HEK293 (cell line): ENCODE results near the gene PIGQ.

Experiments
- BCL11A ChIP-seq: fragments of 450-650 bp; formaldehyde crosslinking; IDR thresholded peaks from 2 replicates; pipeline ENCODE4 v1.5.1; 2016; ENCODE audit warnings: low read depth, missing biosample characterization, missing genetic modification characterization
- HOXD13 ChIP-seq: sonication (generic); formaldehyde crosslinking; IDR thresholded peaks from 2 replicates; pipeline ENCODE4 v1.8.0; 2022; ENCODE audit warnings: missing genetic modification reagents, borderline replicate concordance
- KLF1 ChIP-seq: fragments of 450-650 bp; formaldehyde crosslinking; IDR thresholded peaks from 2 replicates; pipeline ENCODE4 v1.5.1; 2016; ENCODE audit warnings: missing biosample characterization, missing genetic modification characterization
- KLF7 ChIP-seq: fragments of 450-650 bp; formaldehyde crosslinking; IDR thresholded peaks from 2 replicates; pipeline ENCODE4 v1.5.1; 2016; ENCODE audit warnings: missing biosample characterization, missing genetic modification characterization, borderline replicate concordance
- SALL2 ChIP-seq: fragments of 450-650 bp; formaldehyde crosslinking; IDR thresholded peaks from 2 replicates; pipeline ENCODE4 v1.5.0; 2017; ENCODE audit warnings: missing biosample characterization, mild to moderate bottlenecking, missing genetic modification characterization, borderline replicate concordance
- SP7 ChIP-seq: fragments of 450-650 bp; formaldehyde crosslinking; IDR thresholded peaks from 2 replicates; pipeline ENCODE4 v1.5.1; 2016; ENCODE audit warnings: missing biosample characterization, missing genetic modification characterization
- TCF7L2 ChIP-seq: IDR thresholded peaks from 2 replicates; pipeline ENCODE4 v1.6.1; 2011; ENCODE audit warnings: low read depth, mild to moderate bottlenecking, inconsistent platforms, low read length, moderate library complexity, borderline replicate concordance
- ZBTB17 ChIP-seq: fragments of 450-650 bp; formaldehyde crosslinking; IDR thresholded peaks from 2 replicates; pipeline ENCODE4 v1.5.1; 2016; ENCODE audit warnings: missing biosample characterization, missing genetic modification characterization
- ZBTB21 ChIP-seq: fragments of 450-650 bp; formaldehyde crosslinking; IDR thresholded peaks from 2 replicates; pipeline ENCODE4 v1.5.1; 2017; ENCODE audit warnings: missing biosample characterization, missing genetic modification characterization
- ZNF175 ChIP-seq: fragments of 450-650 bp; formaldehyde crosslinking; IDR thresholded peaks from 2 replicates; pipeline ENCODE4 v1.5.1; 2016; ENCODE audit warnings: missing biosample characterization, missing genetic modification characterization
- ZNF19 ChIP-seq: fragments of 450-650 bp; formaldehyde crosslinking; IDR thresholded peaks from 2 replicates; pipeline ENCODE4; 2016; ENCODE audit warnings: missing biosample characterization, missing genetic modification characterization, low read depth
- ZNF214 ChIP-seq: fragments of 450-650 bp; formaldehyde crosslinking; IDR thresholded peaks from 2 replicates; pipeline ENCODE4 v1.5.1; 2017; ENCODE audit warnings: missing biosample characterization, mild to moderate bottlenecking, missing genetic modification characterization, borderline replicate concordance
- ZNF24 ChIP-seq: fragments of 450-650 bp; formaldehyde crosslinking; IDR thresholded peaks from 2 replicates; pipeline ENCODE4 v1.5.1; 2016; ENCODE audit warnings: missing biosample characterization, missing genetic modification characterization
- ZNF292 ChIP-seq: fragments of 450-650 bp; formaldehyde crosslinking; IDR thresholded peaks from 2 replicates; pipeline ENCODE4 v1.5.1; 2016; ENCODE audit warnings: low read depth, missing biosample characterization, missing genetic modification characterization, borderline replicate concordance
- ZNF335 ChIP-seq: fragments of 450-650 bp; formaldehyde crosslinking; conservative IDR thresholded peaks from 2 replicates; pipeline ENCODE4 v1.5.1; 2016; ENCODE audit warnings: missing biosample characterization, missing genetic modification characterization
- ZNF416 ChIP-seq: fragments of 450-650 bp; formaldehyde crosslinking; IDR thresholded peaks from 2 replicates; pipeline ENCODE4 v1.5.1; 2016; ENCODE audit warnings: missing biosample characterization, missing genetic modification characterization
- ZNF423 ChIP-seq: fragments of 450-650 bp; formaldehyde crosslinking; IDR thresholded peaks from 2 replicates; pipeline ENCODE4 v1.5.1; 2016; ENCODE audit warnings: missing biosample characterization, missing genetic modification characterization
- ZNF544 ChIP-seq: fragments of 450-650 bp; formaldehyde crosslinking; IDR thresholded peaks from 2 replicates; pipeline ENCODE4 v1.5.0; 2017; ENCODE audit warnings: missing biosample characterization, missing genetic modification characterization
- ZNF626 ChIP-seq: fragments of 450-650 bp; sonication (Bioruptor Pico); formaldehyde crosslinking; IDR thresholded peaks from 2 replicates; pipeline ENCODE4 v1.5.1; 2018; ENCODE audit warnings: missing biosample characterization, missing genetic modification characterization, inconsistent platforms
- ZNF654 ChIP-seq: fragments of 450-650 bp; formaldehyde crosslinking; IDR thresholded peaks from 2 replicates; pipeline ENCODE4 v1.5.1; 2016; ENCODE audit warnings: low read depth, missing biosample characterization, missing genetic modification characterization
- ZNF701 ChIP-seq: fragments of 450-650 bp; formaldehyde crosslinking; IDR thresholded peaks from 2 replicates; pipeline ENCODE4 v1.5.1; 2016; ENCODE audit warnings: missing biosample characterization, missing genetic modification characterization
- ZNF791 ChIP-seq: fragments of 450-650 bp; formaldehyde crosslinking; IDR thresholded peaks from 2 replicates; pipeline ENCODE4 v1.5.1; 2016; ENCODE audit warnings: missing biosample characterization, missing genetic modification characterization
- TF ChIP-seq, protein P1 (sequence below): fragments of 450-650 bp; formaldehyde crosslinking; IDR thresholded peaks from 2 replicates; pipeline ENCODE4 v1.5.1; 2016; ENCODE audit warnings: missing biosample characterization, missing genetic modification characterization
- TF ChIP-seq, protein P2 (sequence below): fragments of 450-650 bp; formaldehyde crosslinking; IDR thresholded peaks from 2 replicates; pipeline ENCODE4 v1.5.1; 2016; ENCODE audit warnings: missing biosample characterization, missing genetic modification characterization
- TF ChIP-seq, protein P3 (sequence below): fragments of 450-650 bp; formaldehyde crosslinking; optimal IDR thresholded peaks from 2 replicates; pipeline ENCODE3; 2016; ENCODE audit warnings: missing biosample characterization, mild to moderate bottlenecking, missing genetic modification characterization
- TF ChIP-seq, protein P4 (sequence below): fragments of 450-650 bp; formaldehyde crosslinking; IDR thresholded peaks from 2 replicates; pipeline ENCODE4 v1.5.1; 2016; ENCODE audit warnings: missing biosample characterization, missing genetic modification characterization, borderline replicate concordance
- TF ChIP-seq, protein P5 (sequence below): fragments of 450-650 bp; IDR thresholded peaks from 2 replicates; pipeline ENCODE4 v1.5.1; 2018; ENCODE audit warnings: missing biosample characterization, mild to moderate bottlenecking, missing genetic modification characterization
- TF ChIP-seq, protein P6 (sequence below): fragments of 450-650 bp; formaldehyde crosslinking; IDR thresholded peaks from 2 replicates; pipeline ENCODE4 v1.5.1; 2016; ENCODE audit warnings: missing biosample characterization, missing genetic modification characterization

PIGQ gene

DNA sequence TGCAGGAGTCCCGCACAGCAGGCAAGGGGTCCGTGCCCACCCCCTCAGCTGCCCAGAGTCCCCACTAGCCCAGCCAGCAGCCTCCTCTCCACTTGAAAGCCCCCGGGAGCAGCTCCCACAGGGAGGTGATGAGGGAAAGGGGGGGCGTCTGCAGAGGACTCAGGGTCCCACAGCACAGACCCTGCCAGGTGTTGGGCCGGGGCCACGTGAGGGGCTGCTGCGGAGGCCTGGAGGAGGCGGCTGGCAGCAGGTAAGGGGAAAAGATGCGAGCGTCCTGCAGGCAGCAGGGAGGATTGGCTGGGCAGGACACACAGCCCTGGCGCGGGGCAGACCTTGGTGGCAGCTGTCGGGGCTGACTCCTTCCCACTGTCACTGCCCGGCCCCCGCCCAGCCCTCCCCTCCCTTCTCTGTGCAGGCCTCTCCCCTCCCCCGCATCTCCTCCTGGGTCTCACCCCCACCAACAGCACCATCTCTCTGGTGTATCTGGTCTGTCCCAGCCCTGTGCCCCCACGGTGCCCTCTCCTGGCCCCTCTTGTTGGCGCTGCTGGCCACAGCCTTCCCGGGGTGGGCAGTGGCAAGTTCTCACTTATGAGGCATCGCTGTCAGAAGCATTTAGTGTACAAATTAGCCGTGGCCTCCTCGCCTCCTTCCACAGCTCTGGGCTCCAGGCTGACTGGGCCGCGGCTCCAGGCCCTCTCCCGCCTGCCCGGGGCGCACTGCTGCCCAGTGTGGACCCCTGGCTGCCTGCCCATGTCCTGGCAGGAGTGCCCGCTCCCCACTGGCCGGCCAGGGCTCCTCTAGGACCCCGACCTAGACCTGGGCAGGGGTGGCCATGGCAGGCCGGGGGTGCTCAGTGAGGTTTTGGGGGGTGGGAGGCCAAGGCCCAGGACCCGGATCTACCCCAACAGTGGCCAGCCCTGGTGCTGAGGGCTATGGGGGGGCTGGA, 14.0 kb upstream of the PIGQ start (continued):
- TF ChIP-seq, protein P1, sequence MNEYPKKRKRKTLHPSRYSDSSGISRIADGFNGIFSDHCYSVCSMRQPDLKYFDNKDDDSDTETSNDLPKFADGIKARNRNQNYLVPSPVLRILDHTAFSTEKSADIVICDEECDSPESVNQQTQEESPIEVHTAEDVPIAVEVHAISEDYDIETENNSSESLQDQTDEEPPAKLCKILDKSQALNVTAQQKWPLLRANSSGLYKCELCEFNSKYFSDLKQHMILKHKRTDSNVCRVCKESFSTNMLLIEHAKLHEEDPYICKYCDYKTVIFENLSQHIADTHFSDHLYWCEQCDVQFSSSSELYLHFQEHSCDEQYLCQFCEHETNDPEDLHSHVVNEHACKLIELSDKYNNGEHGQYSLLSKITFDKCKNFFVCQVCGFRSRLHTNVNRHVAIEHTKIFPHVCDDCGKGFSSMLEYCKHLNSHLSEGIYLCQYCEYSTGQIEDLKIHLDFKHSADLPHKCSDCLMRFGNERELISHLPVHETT = no peak
- TF ChIP-seq ZNF214 = no peak
- TF ChIP-seq ZNF175 (tag by site-specific recombination) = no peak
- no peak for TF ChIP-seq ZNF416 (tag by site-specific recombination)
- no peak for TF ChIP-seq SALL2 (tag by site-specific recombination)
- TF ChIP-seq, protein P2, sequence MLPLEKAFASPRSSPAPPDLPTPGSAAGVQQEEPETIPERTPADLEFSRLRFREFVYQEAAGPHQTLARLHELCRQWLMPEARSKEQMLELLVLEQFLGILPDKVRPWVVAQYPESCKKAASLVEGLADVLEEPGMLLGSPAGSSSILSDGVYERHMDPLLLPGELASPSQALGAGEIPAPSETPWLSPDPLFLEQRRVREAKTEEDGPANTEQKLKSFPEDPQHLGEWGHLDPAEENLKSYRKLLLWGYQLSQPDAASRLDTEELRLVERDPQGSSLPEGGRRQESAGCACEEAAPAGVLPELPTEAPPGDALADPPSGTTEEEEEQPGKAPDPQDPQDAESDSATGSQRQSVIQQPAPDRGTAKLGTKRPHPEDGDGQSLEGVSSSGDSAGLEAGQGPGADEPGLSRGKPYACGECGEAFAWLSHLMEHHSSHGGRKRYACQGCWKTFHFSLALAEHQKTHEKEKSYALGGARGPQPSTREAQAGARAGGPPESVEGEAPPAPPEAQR (tag by site-specific recombination) = no peak
- TF ChIP-seq ZNF19 (tag by site-specific recombination) = no peak
- no peak for TF ChIP-seq ZNF335 (tag by site-specific recombination)
- no peak for TF ChIP-seq ZNF791 (tag by site-specific recombination)
- TF ChIP-seq, protein P3, sequence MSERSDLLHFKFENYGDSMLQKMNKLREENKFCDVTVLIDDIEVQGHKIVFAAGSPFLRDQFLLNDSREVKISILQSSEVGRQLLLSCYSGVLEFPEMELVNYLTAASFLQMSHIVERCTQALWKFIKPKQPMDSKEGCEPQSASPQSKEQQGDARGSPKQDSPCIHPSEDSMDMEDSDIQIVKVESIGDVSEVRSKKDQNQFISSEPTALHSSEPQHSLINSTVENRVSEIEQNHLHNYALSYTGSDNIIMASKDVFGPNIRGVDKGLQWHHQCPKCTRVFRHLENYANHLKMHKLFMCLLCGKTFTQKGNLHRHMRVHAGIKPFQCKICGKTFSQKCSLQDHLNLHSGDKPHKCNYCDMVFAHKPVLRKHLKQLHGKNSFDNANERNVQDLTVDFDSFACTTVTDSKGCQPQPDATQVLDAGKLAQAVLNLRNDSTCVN (tag by site-specific recombination) = no peak
- no peak for TF ChIP-seq TCF7L2
- no peak for TF ChIP-seq ZNF701
- TF ChIP-seq ZNF292 = no peak
- no peak for TF ChIP-seq SP7 (tag by site-specific recombination)
- TF ChIP-seq, protein P4, sequence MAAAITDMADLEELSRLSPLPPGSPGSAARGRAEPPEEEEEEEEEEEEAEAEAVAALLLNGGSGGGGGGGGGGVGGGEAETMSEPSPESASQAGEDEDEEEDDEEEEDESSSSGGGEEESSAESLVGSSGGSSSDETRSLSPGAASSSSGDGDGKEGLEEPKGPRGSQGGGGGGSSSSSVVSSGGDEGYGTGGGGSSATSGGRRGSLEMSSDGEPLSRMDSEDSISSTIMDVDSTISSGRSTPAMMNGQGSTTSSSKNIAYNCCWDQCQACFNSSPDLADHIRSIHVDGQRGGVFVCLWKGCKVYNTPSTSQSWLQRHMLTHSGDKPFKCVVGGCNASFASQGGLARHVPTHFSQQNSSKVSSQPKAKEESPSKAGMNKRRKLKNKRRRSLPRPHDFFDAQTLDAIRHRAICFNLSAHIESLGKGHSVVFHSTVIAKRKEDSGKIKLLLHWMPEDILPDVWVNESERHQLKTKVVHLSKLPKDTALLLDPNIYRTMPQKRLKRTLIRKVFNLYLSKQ (tag by site-specific recombination) = no peak
- no peak for TF ChIP-seq ZNF654
- TF ChIP-seq HOXD13 (CRISPR knock-in tag) = no peak
- no peak for TF ChIP-seq ZNF626 (tag by site-specific recombination)
- TF ChIP-seq ZNF24 (tag by site-specific recombination) = no peak
- peak; percentile 50; the same call in 1 of the 2 replicates for TF ChIP-seq BCL11A
- TF ChIP-seq ZBTB21 (tag by site-specific recombination) = no peak
- peak; percentile 26; the same call in 1 of the 2 replicates for TF ChIP-seq KLF1 (tag by site-specific recombination)
- TF ChIP-seq ZNF423 (tag by site-specific recombination) = no peak
- TF ChIP-seq, protein P5, sequence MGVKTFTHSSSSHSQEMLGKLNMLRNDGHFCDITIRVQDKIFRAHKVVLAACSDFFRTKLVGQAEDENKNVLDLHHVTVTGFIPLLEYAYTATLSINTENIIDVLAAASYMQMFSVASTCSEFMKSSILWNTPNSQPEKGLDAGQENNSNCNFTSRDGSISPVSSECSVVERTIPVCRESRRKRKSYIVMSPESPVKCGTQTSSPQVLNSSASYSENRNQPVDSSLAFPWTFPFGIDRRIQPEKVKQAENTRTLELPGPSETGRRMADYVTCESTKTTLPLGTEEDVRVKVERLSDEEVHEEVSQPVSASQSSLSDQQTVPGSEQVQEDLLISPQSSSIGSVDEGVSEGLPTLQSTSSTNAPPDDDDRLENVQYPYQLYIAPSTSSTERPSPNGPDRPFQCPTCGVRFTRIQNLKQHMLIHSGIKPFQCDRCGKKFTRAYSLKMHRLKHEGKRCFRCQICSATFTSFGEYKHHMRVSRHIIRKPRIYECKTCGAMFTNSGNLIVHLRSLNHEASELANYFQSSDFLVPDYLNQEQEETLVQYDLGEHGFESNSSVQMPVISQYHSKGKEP (tag by site-specific recombination) = no peak
- TF ChIP-seq, protein P6, sequence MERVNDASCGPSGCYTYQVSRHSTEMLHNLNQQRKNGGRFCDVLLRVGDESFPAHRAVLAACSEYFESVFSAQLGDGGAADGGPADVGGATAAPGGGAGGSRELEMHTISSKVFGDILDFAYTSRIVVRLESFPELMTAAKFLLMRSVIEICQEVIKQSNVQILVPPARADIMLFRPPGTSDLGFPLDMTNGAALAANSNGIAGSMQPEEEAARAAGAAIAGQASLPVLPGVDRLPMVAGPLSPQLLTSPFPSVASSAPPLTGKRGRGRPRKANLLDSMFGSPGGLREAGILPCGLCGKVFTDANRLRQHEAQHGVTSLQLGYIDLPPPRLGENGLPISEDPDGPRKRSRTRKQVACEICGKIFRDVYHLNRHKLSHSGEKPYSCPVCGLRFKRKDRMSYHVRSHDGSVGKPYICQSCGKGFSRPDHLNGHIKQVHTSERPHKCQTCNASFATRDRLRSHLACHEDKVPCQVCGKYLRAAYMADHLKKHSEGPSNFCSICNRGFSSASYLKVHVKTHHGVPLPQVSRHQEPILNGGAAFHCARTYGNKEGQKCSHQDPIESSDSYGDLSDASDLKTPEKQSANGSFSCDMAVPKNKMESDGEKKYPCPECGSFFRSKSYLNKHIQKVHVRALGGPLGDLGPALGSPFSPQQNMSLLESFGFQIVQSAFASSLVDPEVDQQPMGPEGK (tag by site-specific recombination) = 0 out of 2 replicates have a peak, but pooled peaks have one; percentile 24
- TF ChIP-seq KLF7 = no peak
- peak; percentile 37; the same call in 1 of the 2 replicates for TF ChIP-seq ZBTB17 (tag by site-specific recombination)
- TF ChIP-seq ZNF544 (tag by site-specific recombination) = no peak
